Measurements from ENCODE around the gene RTKN.

- TF ChIP-seq POLR2AphosphoS5 (IDR thresholded peaks at IDR 0.05; ENCODE audit: low read depth, low read length) (no peak), CTCF (IDR thresholded peaks at IDR 0.05 in 2 of 3, conservative IDR thresholded peaks at IDR 0.05 in 1 of 3; ENCODE audit: borderline replicate concordance in 1 of 3, insufficient read depth in 1 of 3, low read depth in 2 of 3, low read length in 2 of 3) (no peak)
These were observed 21.0 kb upstream of the RTKN start for GRCh38 chr2:74462786-74463105.
